NCI-H187 treated with DMSO at 0.1 percent for 48 hours (cell line): ENCODE data around the gene SUN2.

ENCODE experiments used
- DNase-seq: peaks from one replicate; lab custom pipeline; 2025; lab: John Stamatoyannopoulos, UW

The SUN2 gene

DNA sequence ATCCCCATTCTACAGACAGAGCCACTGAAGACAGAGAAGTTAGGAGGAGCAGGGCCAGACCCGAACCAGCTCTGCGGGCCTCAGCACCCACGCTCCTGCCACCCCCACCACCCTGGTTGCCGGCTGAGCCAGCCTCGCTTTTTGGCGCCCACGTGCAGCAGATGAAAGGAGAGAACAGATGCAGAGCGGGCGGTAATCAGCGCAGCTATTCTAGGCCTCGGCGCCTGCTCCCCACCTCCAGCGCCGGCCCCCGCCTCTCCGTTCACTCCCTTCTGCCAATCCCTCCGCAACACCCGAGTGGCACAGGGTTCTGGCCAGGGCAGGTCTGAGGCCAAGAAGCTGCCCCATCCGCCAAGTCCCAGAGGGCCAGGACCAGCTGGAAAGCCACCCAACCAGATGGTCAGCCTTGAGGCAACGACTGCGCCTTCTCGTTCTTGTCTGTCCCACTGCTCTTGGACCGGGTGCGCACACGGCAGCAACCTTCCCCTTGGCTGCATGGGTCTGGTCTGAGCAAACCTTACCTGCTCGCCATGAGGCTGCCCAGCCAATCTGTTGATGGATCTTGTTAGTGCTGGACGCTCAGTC, 21.4 kb upstream of the SUN2 start:
- DNase-seq: no peak

DNA sequence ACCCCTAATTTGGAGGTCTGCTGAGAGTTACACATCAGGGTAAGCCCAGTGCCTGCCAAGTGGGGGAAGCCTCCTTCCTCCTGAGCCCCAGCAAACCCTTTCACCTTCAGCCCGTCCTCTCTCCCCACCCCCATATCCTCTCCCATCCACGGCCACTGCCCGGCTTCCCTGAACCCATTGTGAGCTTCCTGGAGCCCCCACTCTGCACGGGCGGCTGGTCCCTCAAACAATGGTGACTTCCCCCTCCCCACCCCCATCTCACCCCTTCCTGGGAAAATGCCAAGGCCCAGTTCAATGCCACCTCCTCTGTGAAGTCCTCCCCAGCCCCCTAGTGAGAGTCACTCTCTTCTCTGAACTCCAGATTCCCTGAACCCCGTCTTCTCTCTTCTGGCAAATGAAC, 20.3 kb upstream of the SUN2 start:
- DNase-seq: no peak

DNA sequence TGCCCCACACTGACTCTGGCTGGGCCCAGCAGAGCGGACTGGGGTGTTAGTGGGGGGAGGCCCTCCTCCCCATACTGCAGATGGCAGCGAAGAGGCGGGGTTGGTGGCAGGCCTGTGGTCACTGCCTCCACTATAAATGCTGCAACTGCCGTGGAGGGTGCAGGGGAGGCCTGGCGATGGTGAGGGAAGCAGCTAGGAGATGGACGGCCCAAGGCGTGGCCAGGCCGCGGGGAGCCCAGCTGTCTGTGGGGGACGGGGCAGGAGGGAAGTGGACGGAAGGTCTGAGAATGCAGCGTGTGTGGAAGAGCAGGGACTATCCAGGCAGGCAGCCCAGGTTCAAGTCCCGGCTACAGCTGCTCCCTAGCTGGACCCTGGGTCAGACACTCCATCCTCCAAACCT, 19.9 kb upstream of the SUN2 start:
- no peak for DNase-seq

DNA sequence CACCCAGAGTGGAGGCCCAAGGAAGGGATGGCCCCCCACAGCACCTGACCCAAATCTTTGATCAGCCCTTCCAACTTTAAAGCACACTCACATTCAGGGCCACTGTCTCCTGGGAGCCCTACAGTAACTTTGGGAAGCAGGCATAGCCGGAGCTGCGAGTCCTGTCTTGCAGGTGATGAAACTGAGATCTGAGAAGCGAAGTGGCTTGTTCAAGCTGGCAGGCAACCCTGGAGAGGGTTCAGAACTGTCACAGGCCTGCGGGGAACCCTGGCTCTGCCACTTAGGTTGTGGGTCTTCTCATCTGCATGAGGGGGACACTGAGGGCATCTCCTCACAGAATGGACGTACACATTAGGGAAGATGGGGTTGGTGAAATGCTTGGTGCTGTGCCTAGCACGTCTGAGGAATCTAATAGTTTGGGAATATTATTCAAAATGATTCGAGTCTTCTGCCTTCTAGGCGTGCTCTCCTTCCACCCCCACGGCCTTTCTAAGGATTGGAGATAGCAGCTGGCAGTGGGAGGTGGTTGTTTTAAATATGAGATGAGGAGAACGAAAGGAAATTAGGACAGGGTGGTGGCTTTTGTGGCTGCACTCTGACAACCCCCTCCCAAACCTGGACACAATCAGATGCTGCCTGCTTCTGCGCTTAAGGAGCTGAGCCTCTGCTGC, 18.8 kb upstream of the SUN2 start:
- DNase-seq: no peak

DNA sequence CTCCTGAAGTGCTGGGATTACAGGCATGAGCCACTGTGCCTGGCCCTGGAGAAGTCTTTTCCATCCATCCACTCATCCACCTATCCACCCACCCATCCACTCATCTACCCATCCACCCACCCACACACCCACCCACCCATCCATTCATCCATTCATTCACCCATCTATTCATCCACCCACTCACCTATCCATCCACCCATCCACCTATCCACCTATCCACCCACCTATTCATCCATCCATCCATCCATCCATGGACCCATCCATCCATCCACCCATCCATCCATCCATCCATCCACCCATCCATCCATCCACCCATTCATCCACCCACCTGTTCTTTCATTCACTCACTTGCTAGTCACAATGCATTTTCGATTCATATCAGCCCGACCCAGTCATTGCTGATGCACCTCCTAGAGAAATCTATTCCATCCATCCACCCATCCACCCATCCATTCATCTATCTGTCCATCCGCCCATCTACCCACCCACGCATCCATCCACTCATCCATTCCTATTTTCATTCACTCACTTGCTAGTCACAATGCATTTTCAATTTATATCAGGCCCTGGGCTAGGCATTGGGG, 17.7 kb upstream of the SUN2 start:
- no peak for DNase-seq

DNA sequence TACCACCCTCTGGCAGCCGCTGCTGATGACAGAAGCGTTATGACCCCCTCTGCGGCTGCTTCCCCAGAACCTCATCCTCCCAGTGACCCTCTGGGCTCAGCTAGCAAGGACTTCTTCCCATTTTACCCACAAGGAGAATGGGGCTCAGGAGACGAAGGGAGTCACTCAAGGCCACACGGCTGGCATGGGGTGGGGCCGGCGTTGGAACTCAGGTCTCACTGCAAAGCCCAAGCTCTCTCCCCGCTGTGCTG, 16.8 kb upstream of the SUN2 start:
- DNase-seq: no peak

DNA sequence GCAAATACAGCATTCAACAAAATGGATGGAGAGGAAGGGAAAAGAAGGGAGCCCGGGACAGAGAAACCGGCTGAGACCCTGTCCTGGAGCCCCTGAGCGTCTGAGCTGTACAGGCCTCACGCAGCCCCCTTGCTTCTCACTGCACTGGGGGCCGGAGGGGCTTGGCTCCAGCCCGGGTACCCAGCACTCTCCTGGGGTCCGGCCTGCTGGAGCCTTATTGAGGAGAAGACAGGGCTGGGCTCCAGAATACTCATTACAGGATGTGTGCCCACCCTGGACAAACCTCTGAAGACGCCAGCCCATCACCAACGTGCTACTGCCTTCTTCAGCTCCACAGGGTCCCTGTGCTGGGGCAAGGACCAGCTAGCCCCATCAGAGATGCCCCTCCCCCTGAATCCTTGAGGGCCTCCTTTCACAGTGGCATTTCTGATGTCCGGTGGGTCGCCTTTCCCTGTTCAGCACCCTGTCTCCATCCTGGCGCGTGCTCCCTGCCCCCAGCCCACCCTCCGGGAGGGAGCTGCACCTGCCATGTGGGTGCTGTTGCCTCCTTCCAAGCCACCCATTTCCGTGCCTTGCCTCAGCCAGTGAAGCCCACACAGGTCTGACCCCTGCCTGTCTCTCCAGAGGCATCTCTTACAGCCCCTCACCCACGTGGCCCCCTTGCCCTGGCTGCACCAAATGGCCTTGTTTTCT, 14.6 kb upstream of the SUN2 start:
- no peak for DNase-seq

DNA sequence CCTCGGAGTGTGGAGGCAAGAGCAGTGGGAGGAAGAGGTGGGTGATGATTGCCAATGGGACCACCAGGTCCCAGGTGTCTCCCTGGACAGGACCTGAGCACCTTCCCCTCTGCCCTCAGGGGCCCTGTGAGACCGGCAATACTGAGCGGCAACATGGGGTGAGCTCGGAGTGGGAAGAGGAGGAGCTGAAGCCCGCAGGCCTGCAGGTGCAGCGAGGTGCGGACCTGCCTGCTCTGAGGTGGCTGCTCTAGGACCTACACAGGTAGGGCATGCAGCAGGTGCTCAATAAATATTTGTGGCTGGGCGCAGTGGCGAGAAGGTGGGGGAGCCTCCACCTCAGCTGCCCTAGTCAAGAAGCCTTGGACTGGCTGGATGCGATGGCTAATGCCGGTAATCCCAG, 12.2 kb upstream of the SUN2 start:
- no peak for DNase-seq

DNA sequence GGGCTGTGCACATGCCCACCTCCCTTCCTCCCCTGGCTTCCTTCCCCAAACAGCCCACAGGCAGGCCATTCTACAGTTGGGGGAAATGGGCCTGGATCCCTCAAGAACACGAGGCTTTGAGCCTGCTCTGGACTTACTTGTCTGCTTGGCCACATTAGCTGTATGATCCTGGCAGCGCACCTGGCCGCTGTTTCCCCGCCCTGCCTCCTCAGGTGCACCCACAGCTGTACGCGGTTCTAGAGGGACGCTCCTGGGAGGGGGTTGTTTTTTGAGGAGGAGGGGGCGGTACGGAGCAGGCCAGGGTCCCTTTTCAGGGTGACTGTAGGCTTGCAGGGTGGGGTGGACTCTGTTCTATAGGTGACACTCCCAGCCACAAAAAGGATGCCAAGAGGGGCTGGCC, 11.5 kb upstream of the SUN2 start:
- no peak for DNase-seq

DNA sequence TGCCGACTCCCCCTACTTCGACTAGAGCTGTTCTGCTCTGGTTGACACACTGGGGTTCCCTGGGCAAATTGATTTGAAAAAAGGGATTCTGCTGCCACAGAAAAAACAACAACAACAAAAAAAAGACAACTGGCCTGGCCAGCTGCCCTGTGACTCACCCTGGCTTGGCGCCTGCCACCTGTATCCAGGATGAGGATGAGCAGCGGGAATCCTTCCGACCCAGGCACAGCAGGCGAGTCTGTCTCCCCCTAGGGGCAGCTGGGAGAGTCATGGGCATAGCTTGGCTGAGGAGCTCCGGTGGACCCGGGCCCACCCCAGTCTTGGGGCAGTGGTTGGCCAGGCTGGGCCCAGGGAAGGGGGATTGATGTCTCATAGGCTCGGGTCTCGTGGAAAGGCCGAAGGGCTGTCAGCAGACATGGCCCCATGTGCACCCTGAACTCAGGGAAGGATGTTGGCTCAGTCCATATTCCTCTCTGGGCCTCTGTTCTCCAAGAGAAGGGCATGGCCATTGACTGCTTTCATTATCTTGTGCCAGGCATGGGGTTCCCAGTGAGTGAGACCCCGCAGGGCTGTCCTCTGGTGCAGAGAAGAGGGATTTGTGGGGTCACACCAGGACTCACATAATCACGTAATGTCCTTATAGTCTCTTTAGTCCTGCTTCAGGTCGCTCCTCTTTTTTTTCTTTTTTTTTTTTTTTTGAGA, 10.4 kb upstream of the SUN2 start:
- no peak for DNase-seq

DNA sequence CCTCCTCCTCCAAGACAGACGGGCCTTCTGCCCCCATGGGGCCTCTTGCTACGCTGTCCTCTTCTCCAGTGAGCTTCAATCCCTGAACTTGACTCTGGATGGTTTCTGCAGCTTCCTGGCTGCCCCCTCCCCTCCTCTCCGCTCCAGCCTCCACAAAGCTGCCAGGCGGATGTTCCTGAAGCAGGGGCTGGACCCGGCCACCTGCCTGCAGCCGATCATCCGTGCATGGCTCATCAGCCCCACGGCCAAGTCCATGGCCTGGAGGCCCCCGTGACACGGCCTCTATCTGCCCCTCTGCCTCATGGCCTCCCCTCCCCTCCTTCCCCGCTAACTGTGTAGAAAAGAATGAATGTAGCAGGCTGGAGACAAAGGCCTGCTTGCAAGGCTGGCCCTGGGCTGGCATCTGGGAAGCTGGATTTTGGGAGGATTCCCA, 6.8 kb upstream of the SUN2 start:
- no peak for DNase-seq

DNA sequence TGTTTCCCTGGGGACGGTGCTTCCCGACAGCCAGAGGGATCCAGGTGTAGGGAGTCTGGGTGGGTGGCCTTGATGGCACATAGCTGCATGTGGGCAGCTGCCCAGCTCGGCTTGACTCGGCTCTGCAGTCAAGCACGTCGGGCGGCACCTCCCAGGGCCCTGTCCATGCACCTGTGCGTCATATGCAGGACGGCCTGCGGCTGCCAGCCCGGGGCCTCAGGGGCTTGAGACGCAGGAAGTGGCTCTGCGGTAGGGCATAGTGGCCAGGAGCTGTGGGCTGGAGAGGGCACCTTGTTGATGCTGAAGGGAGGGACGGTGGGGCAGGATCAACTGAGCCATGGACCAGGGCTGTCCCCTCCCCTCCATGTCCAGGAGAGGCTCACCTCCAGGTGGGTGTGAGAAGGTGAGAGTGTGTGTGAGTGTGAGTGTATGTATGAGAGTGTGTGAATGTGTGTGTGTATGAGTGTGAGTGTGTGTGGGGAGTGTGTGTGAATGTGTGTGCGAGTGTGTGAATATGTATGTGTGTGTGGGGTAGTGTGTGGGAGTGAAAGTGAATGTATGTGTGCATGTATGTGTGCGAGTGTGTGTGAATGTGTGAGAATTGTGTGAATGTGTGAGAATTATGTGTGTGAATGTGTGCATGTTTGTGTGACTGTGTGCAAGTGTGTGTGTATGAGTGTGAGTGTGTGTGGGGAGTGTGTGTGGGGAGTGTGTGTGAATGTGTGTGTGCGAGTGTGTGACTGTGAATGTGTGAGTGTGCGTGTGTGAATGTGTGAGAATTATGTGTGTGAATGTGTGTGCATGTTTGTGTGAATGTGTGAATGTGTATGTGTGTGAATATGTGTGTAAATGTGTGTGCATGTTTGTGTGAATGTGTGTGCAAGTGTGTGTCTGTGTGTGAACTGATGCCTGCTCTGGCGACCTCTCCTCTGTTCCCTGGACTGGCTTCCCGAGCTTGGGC, 5.7 kb upstream of the SUN2 start:
- no peak for DNase-seq

DNA sequence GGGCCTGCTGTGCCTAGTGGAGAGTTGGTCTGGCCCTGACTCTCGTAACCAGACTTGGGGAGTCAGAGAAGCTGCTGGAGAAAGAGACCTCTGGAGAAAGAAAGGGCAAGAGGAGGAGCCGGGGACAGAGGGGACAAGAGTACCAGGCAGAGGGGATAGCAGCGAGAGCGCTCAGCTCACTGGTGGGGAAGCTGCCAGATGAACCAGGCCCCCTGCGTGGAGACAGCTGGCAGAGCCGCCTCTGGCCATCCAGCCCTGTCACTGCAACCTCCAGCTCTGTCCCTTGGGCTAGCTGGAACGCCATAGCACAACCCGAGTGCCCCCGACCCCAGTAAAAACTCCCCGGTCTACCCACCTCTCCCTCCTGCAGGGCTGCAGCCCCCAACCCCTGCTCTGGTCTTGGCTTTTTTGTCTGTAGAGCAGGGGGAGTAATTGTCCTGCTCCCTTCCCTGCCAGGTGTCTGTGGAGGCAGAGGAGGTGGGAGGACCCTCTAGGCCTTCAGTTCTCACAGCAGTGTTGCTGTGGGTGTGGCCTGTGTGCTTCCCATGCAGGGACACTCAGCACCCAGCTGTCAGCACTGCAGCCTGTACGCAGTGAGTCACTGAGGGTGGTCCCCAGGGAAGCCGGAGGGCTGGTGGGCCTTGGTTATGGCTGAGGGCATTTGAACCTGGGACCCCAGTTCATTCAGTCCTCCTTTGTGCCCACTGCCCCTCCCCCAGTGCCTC, 4.8 kb upstream of the SUN2 start:
- no peak for DNase-seq

DNA sequence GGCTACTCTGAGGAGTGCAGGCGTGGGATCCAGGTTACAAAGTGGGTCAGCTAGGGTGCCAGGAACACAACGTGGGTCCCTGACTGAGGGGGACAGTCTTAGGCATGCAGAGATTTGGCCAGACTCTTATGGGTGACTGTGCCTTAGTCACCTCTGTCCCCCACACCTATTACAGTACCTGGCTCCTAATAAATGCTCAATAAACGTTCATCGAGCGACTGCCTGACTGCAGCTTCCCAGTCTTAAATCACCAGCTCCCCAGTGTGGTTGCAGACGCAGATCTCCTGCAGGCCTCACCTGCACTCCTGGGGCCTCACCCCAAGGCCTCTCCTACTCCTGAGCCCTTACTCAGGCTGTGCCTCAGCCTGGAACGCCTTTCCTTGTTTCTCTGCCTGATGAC, 3.2 kb upstream of the SUN2 start:
- no peak for DNase-seq

DNA sequence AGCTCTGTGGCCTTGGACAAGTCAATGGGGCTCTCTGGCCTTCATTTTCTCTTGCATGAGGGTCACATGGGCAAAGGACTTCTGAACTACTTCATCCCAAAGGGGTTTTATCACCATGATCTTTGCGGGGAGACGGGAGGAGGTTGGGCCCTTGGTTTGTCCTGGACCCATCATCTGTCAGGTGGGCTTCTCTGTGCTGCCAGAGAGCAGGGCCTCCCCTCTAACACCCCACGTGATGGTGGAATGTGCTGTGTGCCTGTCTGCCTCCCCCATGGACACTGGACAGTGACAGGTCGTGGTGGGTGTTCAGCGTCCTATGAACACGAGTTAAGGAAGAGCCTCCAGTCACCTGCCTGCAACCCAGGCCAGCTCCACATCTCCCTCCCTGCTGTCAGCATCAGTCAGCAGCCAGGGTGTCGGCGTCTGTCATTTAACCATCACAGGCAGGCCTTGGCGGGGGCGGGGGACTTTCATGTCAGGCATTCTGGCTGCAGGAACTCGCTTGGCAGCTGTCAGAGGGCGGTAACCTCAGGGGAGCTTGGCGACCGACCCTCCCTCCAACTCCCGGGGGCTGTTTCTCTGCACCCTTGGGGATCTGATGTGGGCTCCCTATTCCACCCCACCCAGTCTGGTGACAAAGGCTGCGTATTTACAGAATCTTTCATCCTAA, 2.6 kb upstream of the SUN2 start:
- no peak for DNase-seq

DNA sequence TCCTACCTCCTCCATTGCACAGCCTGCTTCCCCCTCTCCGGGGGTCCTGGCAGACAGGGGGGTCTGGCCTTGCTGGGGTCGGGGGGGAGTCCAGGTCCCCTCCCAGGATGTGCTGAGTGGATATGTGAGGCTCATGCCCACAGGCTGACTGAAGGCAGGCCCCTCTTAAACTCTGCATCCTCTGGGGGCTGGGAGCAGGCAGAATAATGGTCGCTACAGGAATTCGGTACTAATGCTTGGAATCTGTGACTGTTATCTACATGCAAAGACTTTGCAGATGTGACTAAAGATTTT, 1.6 kb upstream of the SUN2 start:
- DNase-seq: no peak

DNA sequence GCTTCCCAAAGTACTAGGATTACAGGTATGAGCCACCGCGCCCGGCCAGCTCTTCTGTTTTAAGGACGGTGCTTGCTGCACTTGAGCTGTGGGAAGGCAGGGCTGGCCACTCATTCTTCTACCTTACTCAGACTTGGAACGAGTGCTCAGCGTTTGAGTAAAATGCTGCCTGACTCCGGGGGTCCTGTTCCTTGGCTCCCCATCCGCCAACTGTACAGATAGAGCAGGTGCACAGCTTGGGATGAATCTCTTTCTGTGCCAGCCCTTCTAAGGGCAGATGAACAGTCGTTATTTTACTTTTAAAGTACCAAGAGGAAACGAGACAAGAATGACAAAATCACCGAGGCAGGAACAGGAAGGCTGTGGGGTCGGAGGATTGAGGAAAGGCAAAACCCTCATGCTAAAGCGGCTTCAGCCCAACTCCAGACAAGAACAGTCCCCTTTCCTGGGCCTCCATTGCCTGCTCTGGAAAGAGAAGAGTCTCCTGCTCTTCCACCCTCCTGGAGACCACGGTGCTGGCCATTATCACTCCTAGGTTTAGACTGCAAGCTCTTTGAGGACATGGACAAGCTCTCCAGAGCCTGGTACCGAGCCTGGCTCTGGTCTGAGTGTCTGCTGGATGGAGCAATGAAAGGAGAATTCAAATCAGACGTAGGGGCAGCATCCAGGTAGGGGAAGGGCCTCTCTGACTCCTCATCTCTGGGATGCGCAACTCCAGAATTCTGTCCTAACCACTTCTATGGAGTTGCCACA, 1.1 kb upstream of the SUN2 start:
- no peak for DNase-seq

DNA sequence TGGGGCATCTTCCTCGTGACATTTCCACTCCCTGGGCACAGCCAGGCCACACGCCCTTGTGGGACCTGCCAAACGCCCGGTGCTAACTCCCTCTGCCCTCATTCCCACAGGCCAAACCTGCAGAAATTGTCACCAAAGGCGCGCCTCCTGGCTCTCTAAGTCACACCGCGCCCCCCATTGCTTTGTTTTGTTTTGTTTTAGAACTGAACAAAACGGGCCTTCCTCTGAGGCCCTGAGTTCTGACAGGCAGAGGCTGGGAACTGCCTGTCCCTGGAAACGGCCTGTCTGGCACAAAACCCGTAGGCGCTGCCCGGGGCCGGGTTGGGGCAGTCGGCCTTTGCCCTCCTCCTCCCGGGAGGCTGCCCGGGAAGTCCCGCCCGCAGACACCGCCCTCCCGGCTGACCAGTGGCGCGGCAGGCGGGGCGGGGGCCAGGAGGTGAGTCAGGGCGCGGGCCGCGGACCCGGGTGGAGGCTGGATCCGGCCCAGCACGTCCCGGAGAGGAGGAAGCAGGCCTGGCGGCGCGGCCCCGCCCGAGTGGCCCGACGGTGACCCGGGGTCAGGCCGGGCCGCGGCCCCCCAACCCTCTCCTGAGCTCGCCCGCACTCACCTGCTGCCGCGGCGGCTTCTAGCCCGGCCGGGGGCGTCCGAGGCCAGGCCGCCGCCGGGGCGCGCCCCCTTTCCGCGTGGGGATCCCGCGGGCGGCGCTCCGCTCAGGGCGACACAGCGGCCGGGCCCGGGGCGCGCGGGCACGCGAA, 465 bp downstream of the SUN2 start:
- no peak for DNase-seq

DNA sequence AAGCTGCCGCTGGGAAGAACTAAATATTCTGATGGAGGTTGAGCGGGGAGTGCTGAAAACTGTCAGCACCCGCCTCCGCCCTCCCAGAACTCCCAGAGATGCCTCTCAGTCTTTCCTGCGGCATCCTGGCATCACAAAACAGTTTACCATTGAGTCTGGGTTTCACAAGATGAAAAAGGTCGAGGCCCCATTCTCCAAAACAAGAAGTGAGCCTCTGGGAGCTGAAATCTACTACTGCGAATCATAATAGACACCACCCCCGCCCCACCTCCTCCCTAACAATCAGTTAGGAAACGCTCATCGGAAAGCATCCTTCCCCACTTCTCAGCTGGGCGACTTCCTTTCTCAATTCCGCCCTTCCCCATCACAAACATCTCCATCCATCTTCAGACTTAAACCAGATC, 1.0 kb downstream of the SUN2 start:
- DNase-seq: no peak
